GM19043 (cell line): Measurements from ENCODE around the gene CDC73.
"Not testable (repeated sequence)": the region's sequence is repeated elsewhere in the genome, so short reads cannot be mapped to it uniquely, and the experiment has no call there.

Experiments
- ATAC-seq: cut with Tn5 transposase; IDR thresholded peaks from one replicate; pipeline ENCODE4 v1.9.1; 2021; ENCODE audit warnings: low read depth; ENCODE audit not compliant: unreplicated experiment

CDC73 gene

GRCh38 chr1:193176113-193176512, 54.3 kb downstream of the CDC73 start:
- ATAC-seq = no peak

GRCh38 chr1:193176788-193177187, 55.0 kb downstream of the CDC73 start:
- no peak for ATAC-seq

- ATAC-seq = no peak
Observed at GRCh38 chr1:193179094-193179493, 57.3 kb downstream of the CDC73 start.

- no peak for ATAC-seq
Observed at GRCh38 chr1:193181536-193181935, 59.7 kb downstream of the CDC73 start.

GRCh38 chr1:193181985-193182384, 60.2 kb downstream of the CDC73 start:
- no peak for ATAC-seq

GRCh38 chr1:193183019-193183627, 61.3 kb downstream of the CDC73 start:
- peak; percentile 58 for ATAC-seq

- ATAC-seq = no peak
Observed at GRCh38 chr1:193184776-193185175, 62.9 kb downstream of the CDC73 start.

- ATAC-seq = no peak
Observed at GRCh38 chr1:193185211-193185610, 63.4 kb downstream of the CDC73 start.

GRCh38 chr1:193185901-193186731, 64.3 kb downstream of the CDC73 start, which contains the start of gene B3GALT2:
B3GALT2 (minus strand) TSS chr1:193186613; CDS start chr1:193181562, 5,051 bp downstream.
- no peak for ATAC-seq

- ATAC-seq = no peak
Observed at GRCh38 chr1:193187114-193187513, 65.3 kb downstream of the CDC73 start.

- not testable (repeated sequence) for ATAC-seq
Observed at GRCh38 chr1:193188915-193189314, 67.1 kb downstream of the CDC73 start.

GRCh38 chr1:193189442-193190095, 67.7 kb downstream of the CDC73 start:
- no peak for ATAC-seq

GRCh38 chr1:193190096-193190744, 68.4 kb downstream of the CDC73 start:
- no peak for ATAC-seq

- no peak for ATAC-seq
Observed at GRCh38 chr1:193192586-193192985, 70.8 kb downstream of the CDC73 start.

GRCh38 chr1:193199940-193200339, 78.1 kb downstream of the CDC73 start:
- ATAC-seq = no peak

- ATAC-seq = no peak
Observed at GRCh38 chr1:193201021-193201420, 79.2 kb downstream of the CDC73 start.

GRCh38 chr1:193210996-193211395, 89.2 kb downstream of the CDC73 start:
- ATAC-seq = no peak

GRCh38 chr1:193211539-193211938, 89.7 kb downstream of the CDC73 start:
- peak; percentile 71 for ATAC-seq

GRCh38 chr1:193212637-193213036, 90.8 kb downstream of the CDC73 start:
- ATAC-seq = no peak

- ATAC-seq = no peak
Observed at GRCh38 chr1:193213998-193214397, 92.2 kb downstream of the CDC73 start.

- ATAC-seq = no peak
Observed at GRCh38 chr1:193216920-193217319, 95.1 kb downstream of the CDC73 start.
